HG02759 (cell line): ENCODE measurements around the gene PITPNB.
A peak's percentile ranks its signal among the peaks of the same experiment; 100 is the strongest.

Experiments
- ATAC-seq: cut with Tn5 transposase; IDR thresholded peaks from one replicate; pipeline ENCODE4 v1.9.1; 2021; ENCODE audit warnings: mild to moderate bottlenecking, moderate library complexity; ENCODE audit not compliant: unreplicated experiment

Gene PITPNB

DNA sequence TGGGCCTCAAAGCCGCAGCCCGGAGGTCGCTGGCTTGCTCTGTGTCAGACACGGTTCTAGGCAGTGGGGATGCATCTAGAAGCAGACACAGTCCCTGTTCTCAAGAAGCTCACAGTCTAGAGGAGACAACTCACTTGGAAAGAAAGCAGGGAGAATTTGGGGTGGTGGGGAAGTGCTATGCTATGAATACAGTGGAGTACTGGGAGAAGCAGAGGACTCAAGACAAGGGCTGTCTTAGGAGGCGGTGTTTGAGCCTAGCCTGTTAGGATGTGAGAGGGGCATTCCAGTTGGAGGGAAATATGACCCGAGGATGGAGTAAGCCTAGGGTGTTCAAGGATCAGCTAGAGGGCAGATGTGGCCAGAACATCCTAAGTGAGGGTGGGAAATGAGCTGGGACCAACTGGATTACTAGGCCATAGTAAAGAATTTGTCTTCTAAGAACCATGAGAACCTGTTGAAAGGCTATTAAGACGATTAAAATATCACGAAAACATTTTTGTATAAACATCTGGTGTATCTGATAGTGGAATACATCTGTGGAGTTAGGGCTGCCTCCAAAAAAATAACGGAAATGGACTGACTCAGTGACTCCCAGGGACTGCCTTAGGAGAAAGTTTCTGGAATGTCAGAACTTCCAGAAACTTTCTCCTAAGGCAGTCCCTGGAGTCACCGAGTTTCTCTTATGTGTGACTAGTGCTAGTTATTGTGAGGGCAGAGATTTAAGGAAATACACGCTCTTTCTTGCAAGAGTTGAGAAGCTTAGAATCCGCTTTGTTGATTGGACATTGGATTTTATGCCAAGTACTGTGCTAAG, 1.1 kb upstream of the PITPNB start:
- ATAC-seq = peak; percentile 32

DNA sequence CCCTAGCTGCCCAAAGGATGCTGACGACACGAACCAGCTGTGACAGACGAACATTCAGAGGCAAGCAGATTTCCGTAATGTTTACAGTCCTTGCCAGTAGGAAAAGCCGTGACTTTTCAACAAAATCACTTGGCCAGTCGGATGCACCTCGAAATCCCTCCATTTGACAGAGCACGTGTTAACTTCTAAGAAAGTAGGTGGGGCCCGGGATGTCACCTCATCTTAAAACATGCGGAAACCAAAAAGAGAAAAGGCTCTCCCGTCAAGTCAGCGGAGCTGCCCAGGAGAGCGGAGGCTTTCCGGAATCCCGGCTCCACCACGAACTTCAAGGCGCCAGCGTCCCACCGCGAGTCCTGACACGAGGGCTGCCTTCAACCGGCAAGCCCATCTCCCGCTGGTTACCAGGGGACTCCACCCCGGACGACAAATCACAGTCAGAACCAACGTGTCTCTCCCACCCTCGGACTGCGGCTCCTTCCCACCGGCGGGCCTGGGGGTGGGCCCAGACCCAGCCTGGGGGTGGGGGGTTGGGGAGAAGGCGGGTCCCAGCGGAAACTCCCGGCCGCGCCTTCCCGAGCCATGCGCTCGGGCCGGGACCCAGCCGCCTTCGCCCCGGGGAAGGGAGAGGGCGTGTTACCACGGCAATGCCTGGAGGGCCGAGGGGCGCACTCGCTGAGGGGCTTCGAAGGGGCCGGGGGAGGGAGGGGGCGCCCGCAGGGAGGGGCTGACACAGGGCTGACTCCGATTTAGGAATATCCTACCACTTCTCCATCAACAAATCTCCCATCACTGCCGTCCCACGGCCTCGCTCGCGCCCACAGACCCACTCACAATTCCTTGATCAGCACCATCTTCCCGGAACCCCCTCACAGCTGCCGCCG, 475 bp downstream of the PITPNB start:
- ATAC-seq = peak; percentile 32

- ATAC-seq = no peak
Observed at GRCh38 chr22:27915986-27916385, 3.1 kb downstream of the PITPNB start.

DNA sequence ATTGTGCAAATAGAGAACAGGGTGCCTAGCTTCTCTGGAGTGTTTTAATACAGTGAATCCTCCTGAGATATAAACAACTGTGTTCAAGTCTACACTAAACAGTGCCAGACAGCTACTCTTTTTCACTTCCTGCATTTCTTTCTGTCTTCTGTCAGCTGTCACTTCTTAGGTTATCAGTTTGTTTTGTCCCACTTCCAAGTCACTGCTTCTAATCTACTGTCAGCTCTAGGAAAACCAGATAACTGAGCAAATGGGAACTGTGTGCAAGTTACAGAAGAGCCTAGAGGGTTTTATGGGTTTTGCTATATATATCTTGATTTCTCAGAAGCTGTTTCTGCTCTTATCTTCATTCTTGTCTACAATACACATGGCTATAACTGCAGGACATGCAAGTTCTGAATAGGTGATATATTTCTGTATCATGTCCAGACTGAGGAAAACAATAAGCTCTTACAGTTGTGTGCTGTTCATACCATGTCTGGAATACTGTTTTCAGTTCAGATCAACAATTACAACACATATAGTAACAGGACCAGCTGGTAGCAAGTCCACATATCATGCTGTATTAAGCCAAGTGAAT, 5.8 kb downstream of the PITPNB start:
- ATAC-seq = no peak

DNA sequence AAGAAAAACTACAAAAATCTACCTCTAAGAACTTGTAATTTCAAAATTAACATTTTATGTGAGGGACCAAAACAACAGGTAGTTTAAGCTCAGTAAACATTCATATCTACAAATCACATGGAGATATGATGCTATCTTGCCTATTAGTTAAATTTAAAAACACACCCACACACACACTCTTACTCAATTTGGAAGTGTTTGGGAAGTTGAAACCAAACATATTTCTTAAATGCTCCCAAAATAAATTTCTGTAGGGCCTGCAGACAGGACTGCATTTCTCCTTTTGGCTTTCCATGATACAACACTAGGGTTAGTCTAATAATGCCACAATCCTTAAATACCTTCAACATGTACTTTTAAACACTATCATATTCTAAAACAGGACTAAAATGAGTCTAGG, 7.0 kb downstream of the PITPNB start:
- no peak for ATAC-seq

DNA sequence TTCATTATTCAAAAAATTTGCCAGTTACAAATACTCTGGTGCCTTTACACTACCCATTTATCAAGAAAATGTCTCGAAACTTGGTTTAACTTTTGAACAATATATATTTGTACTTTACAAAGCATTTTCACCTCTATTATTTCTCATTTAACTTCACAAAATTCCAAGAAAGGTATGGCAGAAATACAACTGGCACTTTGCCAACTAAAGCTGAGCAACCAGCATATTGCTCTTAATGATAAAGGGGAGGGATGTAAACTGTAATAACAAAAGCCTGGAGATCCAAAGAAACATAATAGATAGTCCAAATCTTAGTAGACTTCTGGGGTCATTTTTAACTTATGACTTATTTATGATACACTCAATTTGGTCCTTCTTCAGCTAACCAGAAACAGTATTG, 7.7 kb downstream of the PITPNB start:
- no peak for ATAC-seq

DNA sequence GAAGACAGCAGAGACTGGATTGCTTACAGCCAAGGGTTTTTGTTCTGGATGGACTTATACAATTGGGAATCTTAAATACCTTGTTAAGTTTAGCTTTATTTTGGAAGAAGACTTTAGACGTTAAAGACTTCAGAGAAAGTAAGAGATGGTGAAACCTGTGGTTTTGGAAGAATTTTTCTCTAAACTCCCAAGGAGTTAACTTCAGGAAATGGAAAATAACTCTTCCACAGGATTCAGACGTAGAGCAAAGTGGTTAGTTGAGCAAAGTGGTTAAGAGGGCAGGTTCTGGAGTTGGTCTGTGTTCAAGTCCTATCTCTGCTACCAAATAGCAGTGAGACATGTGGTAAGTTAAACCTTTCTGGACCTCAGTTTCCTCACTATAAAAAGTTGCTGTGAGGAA, 12.8 kb downstream of the PITPNB start:
- ATAC-seq = no peak

GRCh38 chr22:27905653-27906052, 13.4 kb downstream of the PITPNB start:
- no peak for ATAC-seq

DNA sequence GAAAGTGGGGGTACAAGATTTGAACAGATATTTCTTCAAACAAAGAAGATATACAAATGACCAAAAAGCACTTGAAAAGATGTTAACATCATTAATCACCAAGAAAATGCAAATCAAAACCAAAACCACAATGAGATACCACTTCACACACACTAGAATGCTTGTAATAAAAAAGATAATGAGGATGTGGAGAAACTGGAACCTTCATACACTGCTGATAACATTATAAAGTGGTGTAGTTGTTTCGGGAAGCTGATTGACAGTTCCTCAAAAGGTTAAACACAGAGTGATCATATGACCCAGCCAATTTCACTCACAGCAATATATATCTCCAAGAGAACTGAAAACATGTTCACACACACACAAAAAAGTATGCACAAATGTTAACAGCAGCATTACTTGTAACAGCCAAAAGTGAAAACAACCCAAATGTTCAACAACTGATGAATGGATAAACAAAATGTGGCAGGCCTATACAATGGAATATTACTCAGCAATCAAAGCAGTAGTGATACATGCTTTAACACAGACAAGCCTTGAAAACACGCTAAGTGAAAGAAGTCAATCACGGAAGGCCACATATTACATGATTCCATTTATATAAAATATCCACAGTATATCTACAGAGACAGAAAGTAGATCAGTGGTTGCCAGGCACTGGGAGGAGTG, 15.1 kb downstream of the PITPNB start:
- no peak for ATAC-seq

DNA sequence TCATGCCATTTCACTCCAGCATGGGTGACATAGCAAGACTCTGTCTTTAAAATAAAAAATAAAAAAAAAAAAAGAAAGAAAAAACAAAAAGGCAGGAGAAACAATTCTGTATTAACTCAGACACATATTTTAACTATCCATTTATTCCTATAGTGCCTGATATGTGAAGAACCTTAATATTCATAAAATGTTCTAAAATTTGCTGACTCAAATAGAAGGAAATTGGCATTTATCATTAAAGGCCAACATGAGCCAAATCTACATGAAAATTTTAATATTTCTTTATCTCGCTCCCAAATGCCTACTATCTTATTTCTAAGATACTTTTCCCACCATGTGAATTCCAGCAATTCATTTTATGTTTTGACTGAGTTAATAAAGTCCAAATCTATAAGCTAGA, 18.9 kb downstream of the PITPNB start:
- ATAC-seq = no peak

DNA sequence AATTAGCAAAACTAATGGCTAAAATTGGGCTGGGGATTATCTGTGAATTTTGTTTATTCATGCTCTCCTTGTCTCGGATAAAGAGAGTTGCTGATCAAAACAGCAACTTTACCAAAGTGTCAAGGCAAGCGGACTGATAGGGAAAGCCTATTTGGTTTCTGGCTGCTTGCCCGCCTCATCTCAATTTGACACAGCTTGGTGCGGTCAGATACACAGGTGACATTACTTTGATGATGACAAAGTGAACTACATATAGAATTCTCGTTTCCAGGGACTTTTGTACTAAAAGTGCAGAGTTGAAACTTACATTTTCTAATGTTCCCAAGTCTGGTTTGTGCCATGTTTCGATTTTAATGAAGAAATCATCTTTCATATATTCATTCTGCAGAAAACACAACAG, 22.8 kb downstream of the PITPNB start:
- ATAC-seq = peak; percentile 41

- peak; percentile 92 for ATAC-seq
Observed at GRCh38 chr22:27895600-27895999, 23.5 kb downstream of the PITPNB start.

GRCh38 chr22:27892811-27893210, 26.2 kb downstream of the PITPNB start:
- no peak for ATAC-seq

DNA sequence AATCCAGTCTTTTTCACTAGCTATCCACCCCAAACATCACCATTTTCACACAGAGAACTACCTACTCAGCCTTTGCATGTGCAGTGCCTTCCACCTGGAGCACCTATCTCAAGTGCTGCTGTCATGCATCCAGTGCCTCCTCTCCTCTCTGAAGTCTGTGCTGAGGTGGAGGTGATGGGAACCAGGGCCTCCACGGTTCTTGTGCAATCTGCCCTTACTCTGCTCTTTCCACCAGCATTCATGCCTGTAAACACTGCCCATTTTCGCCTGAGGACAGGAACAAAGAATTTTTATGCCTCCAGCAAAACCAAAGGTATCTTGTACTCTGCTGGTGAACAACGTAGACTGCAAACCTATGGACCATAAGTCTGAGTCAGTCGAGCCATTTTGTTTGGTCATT, 27.0 kb downstream of the PITPNB start:
- ATAC-seq = no peak

DNA sequence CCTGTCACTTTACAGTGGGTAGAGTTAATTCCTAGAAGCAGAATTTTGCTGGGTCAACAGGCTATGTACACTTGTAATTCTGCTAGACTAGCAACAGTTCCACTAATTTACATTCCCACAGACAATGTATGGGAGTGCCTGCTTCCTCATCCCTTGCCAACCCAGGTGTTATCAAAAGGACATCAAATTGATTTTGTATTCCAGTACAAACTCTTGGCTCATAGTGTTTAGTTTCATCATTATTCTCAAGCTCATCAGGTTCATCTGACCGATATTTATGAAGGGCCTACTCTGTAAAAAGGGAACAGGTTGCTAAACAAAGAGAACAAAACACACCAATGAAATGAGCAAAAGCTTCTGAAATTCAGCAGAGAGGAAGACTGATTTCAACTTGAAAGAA, 30.7 kb downstream of the PITPNB start:
- no peak for ATAC-seq

- no peak for ATAC-seq
Observed at GRCh38 chr22:27886843-27887151, 32.3 kb downstream of the PITPNB start.

- ATAC-seq = no peak
Observed at GRCh38 chr22:27885977-27886842, 32.8 kb downstream of the PITPNB start.

- ATAC-seq = no peak
Observed at GRCh38 chr22:27883656-27884350, 35.3 kb downstream of the PITPNB start.

- no peak for ATAC-seq
Observed at GRCh38 chr22:27882507-27883290, 36.4 kb downstream of the PITPNB start.
